Neural cell (in vitro differentiated cells): Measurements from ENCODE around the gene ARSA. TPM values are rescaled to one million over a fixed set of nuclear protein-coding genes. Genes with fewer than 3 reads are reported as not detected.

Experiments
- H2AFZ ChIP-seq: fragments of 200-600, 300-800 bp; sonication (generic), shearing (Covaris generic); 2 replicates; pipeline ENCODE4 v1.6.0; 2014; ENCODE audit warnings: low read depth, mild to moderate bottlenecking, antibody characterized with exemption, low read length, moderate library complexity
- H3F3A ChIP-seq: fragments of 200-600 bp; shearing (Covaris generic); 2 replicates; pipeline ENCODE4 v1.6.1; 2016; ENCODE audit warnings: mild to moderate bottlenecking, moderate library complexity, mixed read lengths, antibody characterized with exemption, low read length; ENCODE audit not compliant: insufficient read depth, poor library complexity, severe bottlenecking
- H3K27ac ChIP-seq: fragments of 200-600, 300-800 bp; sonication (generic), shearing (Covaris generic); 2 replicates; pipeline ENCODE4 v1.5.1; 2014; ENCODE audit warnings: mild to moderate bottlenecking, low read length, moderate library complexity
- H3K27me3 ChIP-seq: fragments of 300-800, 200-600 bp; sonication (generic), shearing (Covaris generic); 2 replicates; pipeline ENCODE4 v1.6.0; 2014; ENCODE audit warnings: mild to moderate bottlenecking, low read depth, low read length, moderate library complexity; ENCODE audit not compliant: insufficient read depth
- H3K36me3 ChIP-seq: fragments of 300-800, 200-600 bp; sonication (generic), shearing (Covaris generic); 2 replicates; pipeline ENCODE4 v1.5.1; 2014; ENCODE audit warnings: mild to moderate bottlenecking, antibody characterized with exemption, low read length, moderate library complexity; ENCODE audit not compliant: insufficient read depth
- H3K4me2 ChIP-seq: fragments of 300-800, 200-600 bp; sonication (generic), shearing (Covaris generic); 2 replicates; pipeline ENCODE4 v1.6.0; 2014; ENCODE audit warnings: mild to moderate bottlenecking, low read length
- H3K4me3 ChIP-seq: fragments of 300-800, 200-600 bp; sonication (generic), shearing (Covaris generic); 2 replicates; pipeline ENCODE4 v1.5.1; 2014; ENCODE audit warnings: mild to moderate bottlenecking, low read length, moderate library complexity
- H3K79me2 ChIP-seq: fragments of 200-600 bp; shearing (Covaris generic); replicated peaks from 2 replicates; pipeline ENCODE4 v1.6.0; 2014; ENCODE audit warnings: mild to moderate bottlenecking, low read length, moderate library complexity; ENCODE audit not compliant: insufficient read depth
- H3K9ac ChIP-seq: fragments of 300-800, 200-600 bp; sonication (generic), shearing (Covaris generic); 2 replicates; pipeline ENCODE4 v1.6.1; 2016; ENCODE audit warnings: mild to moderate bottlenecking, low read length, mixed read lengths
- H3K9me2 ChIP-seq: fragments of 200-600 bp; shearing (Covaris generic); 2 replicates; pipeline ENCODE4 v1.6.1; 2016; ENCODE audit warnings: mild to moderate bottlenecking, low read length, mixed read lengths; ENCODE audit not compliant: insufficient read depth
- H3K9me3 ChIP-seq: fragments of 200-600, 300-800 bp; sonication (generic), shearing (Covaris generic); 2 replicates; pipeline ENCODE4 v1.6.1; 2016; ENCODE audit warnings: mild to moderate bottlenecking, mixed run types, low read length, moderate library complexity, mixed read lengths
- H4K20me1 ChIP-seq: fragments of 200-600 bp; shearing (Covaris generic); 2 replicates; pipeline ENCODE4 v1.6.1; 2016; ENCODE audit warnings: mild to moderate bottlenecking, mixed run types; ENCODE audit not compliant: insufficient read depth
- EP300 ChIP-seq: fragments of 450-650 bp; conservative IDR thresholded peaks from 2 replicates; pipeline ENCODE4 v1.6.1; 2014; ENCODE audit warnings: antibody characterized with exemption, mild to moderate bottlenecking, moderate library complexity; ENCODE audit not compliant: poor library complexity, severe bottlenecking
- EZH2 ChIP-seq: fragments of 200-600, 300-800 bp; shearing (Covaris generic), sonication (generic); IDR thresholded peaks from 2 replicates; pipeline ENCODE4 v1.6.1; 2014; ENCODE audit warnings: antibody characterized with exemption, low read length, borderline replicate concordance, mild to moderate bottlenecking; ENCODE audit not compliant: insufficient read depth, poor library complexity, severe bottlenecking
- MXI1 ChIP-seq: fragments of 450-650 bp; conservative IDR thresholded peaks from 2 replicates; pipeline ENCODE4 v1.6.1; 2014; ENCODE audit warnings: antibody characterized with exemption, mild to moderate bottlenecking; ENCODE audit not compliant: poor library complexity, severe bottlenecking
- POLR2AphosphoS5 ChIP-seq: IDR thresholded peaks from 2 replicates; pipeline ENCODE4 v1.6.1; 2012
- RAD21 ChIP-seq: fragments of 450-650 bp; conservative IDR thresholded peaks from 2 replicates; pipeline ENCODE4 v1.6.1; 2014; ENCODE audit warnings: antibody characterized with exemption, mild to moderate bottlenecking, moderate library complexity
- SMC3 ChIP-seq: fragments of 450-650 bp; conservative IDR thresholded peaks from 2 replicates; pipeline ENCODE4 v1.6.1; 2014; ENCODE audit warnings: antibody characterized with exemption, mild to moderate bottlenecking, moderate library complexity; ENCODE audit not compliant: poor library complexity
- TAF1 ChIP-seq: IDR thresholded peaks from 2 replicates; pipeline ENCODE4 v1.6.1; 2012; ENCODE audit warnings: low read depth
- polyA plus RNA-seq: library from polyadenylated mRNA; depleted of rRNA; stranded (reverse); fragments of >200 nt; gene quantifications from 2 replicates; pipeline ENCODE4 v1.2.3, GENCODE V29; 2014
- TF ChIP-seq, protein P1 (sequence below): fragments of 450-650 bp; IDR thresholded peaks from 2 replicates; pipeline ENCODE4 v1.5.1; 2014; ENCODE audit warnings: antibody characterized with exemption, mild to moderate bottlenecking, moderate library complexity; ENCODE audit not compliant: poor library complexity, severe bottlenecking
- TF ChIP-seq, protein P2 (sequence below): IDR thresholded peaks from 2 replicates; pipeline ENCODE4 v1.6.1; 2012; ENCODE audit warnings: borderline replicate concordance

ARSA gene
- polyA plus RNA-seq, 1 donor from 2014 or later, result 32.5 TPM

DNA sequence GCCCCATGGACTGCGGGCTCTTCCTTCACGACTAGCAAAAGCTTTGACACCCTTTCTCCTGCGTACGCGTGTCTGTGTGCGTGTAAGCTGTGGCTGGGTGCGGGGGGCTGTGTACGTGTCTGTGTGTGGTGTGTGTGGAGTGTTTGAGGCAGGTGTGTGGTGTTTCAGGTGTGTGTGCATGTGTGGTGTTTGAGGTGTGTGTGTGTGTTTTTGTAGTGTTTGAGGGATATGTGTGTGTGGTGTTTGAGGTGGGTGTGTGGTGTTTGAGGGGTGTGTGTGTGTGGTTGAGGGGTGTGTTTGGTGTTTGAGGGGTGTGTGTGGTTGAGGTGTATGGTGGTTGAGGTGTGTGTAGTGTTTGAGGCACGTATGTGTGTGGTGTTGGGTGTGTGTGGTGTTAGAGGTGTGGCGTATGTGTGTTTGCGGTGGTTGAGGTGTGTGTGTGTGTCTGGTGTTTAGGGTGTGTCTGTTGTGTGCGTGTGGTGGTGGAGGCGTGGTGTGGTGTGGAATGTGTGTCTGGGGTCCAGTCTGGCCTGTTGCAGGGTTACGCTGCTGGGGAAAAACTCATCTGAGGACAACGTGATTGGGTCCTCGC lies 687 bp upstream of the ARSA start:
- Histone ChIP-seq H2AFZ (peak overlapping the region; percentile 41), H3K9me2 (no peaks in the 10 kb centered on the region), H3K79me2 (no peaks in the 10 kb centered on the region), H3K9me3 (no peaks in the 10 kb centered on the region), H3K27ac (peak overlapping the region; percentile 41), H4K20me1 (no peaks in the 10 kb centered on the region), H3K4me2 (peak overlapping the region; percentile 98), H3F3A (no peaks in the 10 kb centered on the region), H3K4me3 (peak overlapping the region; percentile 77), H3K36me3 (no peaks in the 10 kb centered on the region), H3K27me3 (no peaks in the 10 kb centered on the region), H3K9ac (peak overlapping the region; percentile 67)
- TF ChIP-seq TAF1, result no peak
- TF ChIP-seq MXI1, result peak; percentile 53
- no peak for TF ChIP-seq EZH2

DNA sequence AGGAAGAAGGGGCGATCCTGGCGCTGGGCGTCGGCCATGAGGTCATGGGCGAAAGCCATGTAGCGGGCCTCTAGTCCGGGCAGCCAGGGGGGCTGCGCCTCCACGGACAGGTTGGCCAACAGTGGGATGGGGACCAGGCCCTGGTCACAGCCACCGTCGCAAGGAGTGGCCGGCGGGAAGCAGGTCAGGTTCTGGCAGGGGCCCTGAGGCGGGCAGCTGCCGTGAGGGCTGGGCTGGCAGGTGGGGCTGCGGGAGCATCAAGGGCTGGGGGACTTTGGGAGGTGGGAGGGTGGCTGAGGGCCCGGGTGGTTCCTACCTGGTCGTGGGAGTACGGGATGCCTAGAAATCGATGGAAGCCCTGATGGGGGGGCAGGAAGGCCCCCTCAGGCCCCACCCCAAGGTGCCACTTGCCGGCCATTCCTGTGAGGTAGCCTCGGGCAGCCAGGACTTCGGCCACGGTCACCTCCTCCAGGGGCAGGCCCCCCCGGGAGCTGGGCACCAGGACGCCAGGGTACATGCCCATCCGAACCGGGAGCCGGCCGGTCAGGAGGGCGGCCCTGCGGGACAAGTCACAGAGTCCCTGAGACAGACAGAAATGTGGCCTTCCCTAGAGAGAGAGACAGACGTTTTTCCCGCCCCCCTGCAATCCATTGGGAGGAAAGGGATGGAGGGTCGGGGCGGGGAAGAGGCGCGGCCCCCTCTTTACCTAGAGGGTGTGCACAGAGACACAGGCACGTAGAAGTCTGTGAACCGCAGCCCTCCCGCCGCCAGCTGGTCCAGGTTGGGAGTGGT lies 906 bp downstream of the ARSA start:
- peak overlapping the region; percentile 77 for H3K4me3 ChIP-seq
- TF ChIP-seq MXI1, result no peak
- TF ChIP-seq EZH2, result no peak
- TF ChIP-seq, protein P1, sequence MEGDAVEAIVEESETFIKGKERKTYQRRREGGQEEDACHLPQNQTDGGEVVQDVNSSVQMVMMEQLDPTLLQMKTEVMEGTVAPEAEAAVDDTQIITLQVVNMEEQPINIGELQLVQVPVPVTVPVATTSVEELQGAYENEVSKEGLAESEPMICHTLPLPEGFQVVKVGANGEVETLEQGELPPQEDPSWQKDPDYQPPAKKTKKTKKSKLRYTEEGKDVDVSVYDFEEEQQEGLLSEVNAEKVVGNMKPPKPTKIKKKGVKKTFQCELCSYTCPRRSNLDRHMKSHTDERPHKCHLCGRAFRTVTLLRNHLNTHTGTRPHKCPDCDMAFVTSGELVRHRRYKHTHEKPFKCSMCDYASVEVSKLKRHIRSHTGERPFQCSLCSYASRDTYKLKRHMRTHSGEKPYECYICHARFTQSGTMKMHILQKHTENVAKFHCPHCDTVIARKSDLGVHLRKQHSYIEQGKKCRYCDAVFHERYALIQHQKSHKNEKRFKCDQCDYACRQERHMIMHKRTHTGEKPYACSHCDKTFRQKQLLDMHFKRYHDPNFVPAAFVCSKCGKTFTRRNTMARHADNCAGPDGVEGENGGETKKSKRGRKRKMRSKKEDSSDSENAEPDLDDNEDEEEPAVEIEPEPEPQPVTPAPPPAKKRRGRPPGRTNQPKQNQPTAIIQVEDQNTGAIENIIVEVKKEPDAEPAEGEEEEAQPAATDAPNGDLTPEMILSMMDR, result no peak
- TF ChIP-seq SMC3, result no peak
- TF ChIP-seq TAF1, result no peak
- TF ChIP-seq POLR2AphosphoS5, result no peak
- TF ChIP-seq EP300, result no peak
- TF ChIP-seq RAD21, result no peak
- TF ChIP-seq, protein P2, sequence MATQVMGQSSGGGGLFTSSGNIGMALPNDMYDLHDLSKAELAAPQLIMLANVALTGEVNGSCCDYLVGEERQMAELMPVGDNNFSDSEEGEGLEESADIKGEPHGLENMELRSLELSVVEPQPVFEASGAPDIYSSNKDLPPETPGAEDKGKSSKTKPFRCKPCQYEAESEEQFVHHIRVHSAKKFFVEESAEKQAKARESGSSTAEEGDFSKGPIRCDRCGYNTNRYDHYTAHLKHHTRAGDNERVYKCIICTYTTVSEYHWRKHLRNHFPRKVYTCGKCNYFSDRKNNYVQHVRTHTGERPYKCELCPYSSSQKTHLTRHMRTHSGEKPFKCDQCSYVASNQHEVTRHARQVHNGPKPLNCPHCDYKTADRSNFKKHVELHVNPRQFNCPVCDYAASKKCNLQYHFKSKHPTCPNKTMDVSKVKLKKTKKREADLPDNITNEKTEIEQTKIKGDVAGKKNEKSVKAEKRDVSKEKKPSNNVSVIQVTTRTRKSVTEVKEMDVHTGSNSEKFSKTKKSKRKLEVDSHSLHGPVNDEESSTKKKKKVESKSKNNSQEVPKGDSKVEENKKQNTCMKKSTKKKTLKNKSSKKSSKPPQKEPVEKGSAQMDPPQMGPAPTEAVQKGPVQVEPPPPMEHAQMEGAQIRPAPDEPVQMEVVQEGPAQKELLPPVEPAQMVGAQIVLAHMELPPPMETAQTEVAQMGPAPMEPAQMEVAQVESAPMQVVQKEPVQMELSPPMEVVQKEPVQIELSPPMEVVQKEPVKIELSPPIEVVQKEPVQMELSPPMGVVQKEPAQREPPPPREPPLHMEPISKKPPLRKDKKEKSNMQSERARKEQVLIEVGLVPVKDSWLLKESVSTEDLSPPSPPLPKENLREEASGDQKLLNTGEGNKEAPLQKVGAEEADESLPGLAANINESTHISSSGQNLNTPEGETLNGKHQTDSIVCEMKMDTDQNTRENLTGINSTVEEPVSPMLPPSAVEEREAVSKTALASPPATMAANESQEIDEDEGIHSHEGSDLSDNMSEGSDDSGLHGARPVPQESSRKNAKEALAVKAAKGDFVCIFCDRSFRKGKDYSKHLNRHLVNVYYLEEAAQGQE, result no peak
- H2AFZ ChIP-seq, result no peak overlapping the region
- no peaks in the 10 kb centered on the region for H3K79me2 ChIP-seq
- H3K27me3 ChIP-seq, result no peaks in the 10 kb centered on the region
- no peak overlapping the region for H3K27ac ChIP-seq
- H4K20me1 ChIP-seq, result no peaks in the 10 kb centered on the region
- H3K9ac ChIP-seq, result peak overlapping the region; percentile 61
- H3K9me3 ChIP-seq, result no peaks in the 10 kb centered on the region
- no peaks in the 10 kb centered on the region for H3K36me3 ChIP-seq
- peak overlapping the region; percentile 55 for H3K4me2 ChIP-seq
- no peaks in the 10 kb centered on the region for H3F3A ChIP-seq
- H3K9me2 ChIP-seq, result no peaks in the 10 kb centered on the region
